GM18861 (cell line): ENCODE results near the gene TXNRD2.

Experiments
- ATAC-seq: cut with Tn5 transposase; IDR thresholded peaks from one replicate; pipeline ENCODE4 v1.9.1; 2021; ENCODE audit not compliant: unreplicated experiment

The TXNRD2 gene

GRCh38 chr22:19905347-19906276, 36.0 kb downstream of the TXNRD2 start:
- no peak for ATAC-seq

- no peak for ATAC-seq
These were observed 36.7 kb downstream of the TXNRD2 start for GRCh38 chr22:19904935-19905334.

- ATAC-seq: no peak
These were observed 37.3 kb downstream of the TXNRD2 start for GRCh38 chr22:19904174-19904856.

GRCh38 chr22:19903513-19903912, 38.1 kb downstream of the TXNRD2 start:
- ATAC-seq: no peak

GRCh38 chr22:19903031-19903430, 38.6 kb downstream of the TXNRD2 start:
- no peak for ATAC-seq

- ATAC-seq: no peak
These were observed 39.3 kb downstream of the TXNRD2 start for GRCh38 chr22:19902245-19902715.

GRCh38 chr22:19901577-19902244, 39.9 kb downstream of the TXNRD2 start:
- ATAC-seq: no peak

GRCh38 chr22:19900707-19901436, 40.7 kb downstream of the TXNRD2 start:
- no peak for ATAC-seq

- no peak for ATAC-seq
These were observed 42.6 kb downstream of the TXNRD2 start for GRCh38 chr22:19898831-19899567.

GRCh38 chr22:19898145-19898544, 43.5 kb downstream of the TXNRD2 start:
- ATAC-seq: no peak

- no peak for ATAC-seq
These were observed 43.9 kb downstream of the TXNRD2 start for GRCh38 chr22:19897726-19898125.

GRCh38 chr22:19896665-19897355, 44.8 kb downstream of the TXNRD2 start:
- ATAC-seq: no peak

GRCh38 chr22:19895160-19895849, 46.3 kb downstream of the TXNRD2 start:
- no peak for ATAC-seq

GRCh38 chr22:19893363-19893762, 48.3 kb downstream of the TXNRD2 start:
- ATAC-seq: no peak

GRCh38 chr22:19892925-19893324, 48.7 kb downstream of the TXNRD2 start:
- no peak for ATAC-seq

GRCh38 chr22:19892257-19892879, 49.2 kb downstream of the TXNRD2 start:
- ATAC-seq: no peak

- ATAC-seq: peak; percentile 54
These were observed 50.0 kb downstream of the TXNRD2 start for GRCh38 chr22:19891317-19892256.
